Measurements from ENCODE around the gene TRUB2. TPM values are rescaled to one million over a fixed set of nuclear protein-coding genes. Genes with fewer than 3 reads are reported as not detected.

Gene TRUB2
- total and polyA plus RNA-seq, 2 of the 8 experiments (the other 6 are each of a cell fraction or from before 2014, with no cell fraction given) = 20.7 to 37.8 TPM

DNA sequence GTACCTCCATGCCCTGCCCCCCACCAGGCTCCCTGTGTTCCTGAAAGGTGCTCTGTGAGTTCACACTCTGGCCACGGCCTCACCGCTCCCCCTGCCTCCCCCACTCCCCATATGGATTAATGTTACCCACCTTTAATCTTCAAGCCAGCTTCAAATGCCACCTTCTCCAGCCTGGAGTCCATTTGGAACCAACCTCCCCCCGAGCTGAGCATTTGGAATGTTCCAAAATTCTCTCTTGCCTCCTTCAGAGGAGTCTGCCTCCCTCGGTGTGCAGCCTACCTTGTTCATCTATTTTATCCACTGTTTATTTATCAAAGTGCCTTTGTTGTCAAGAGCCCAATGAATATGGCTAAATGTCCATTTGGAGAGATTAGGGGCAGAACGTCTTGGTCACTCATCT lies 50.7 kb downstream of the TRUB2 start:
- Histone ChIP-seq H3K9me3 (ENCODE audit: insufficient read depth in 2 of 2, low read depth in 1 of 2, low read length in 1 of 2) (no peaks in the 10 kb centered on the region), H3K23me2 (ENCODE audit: low read depth, low read length) (peaks cover 5% of the 10 kb centered on the region), H3K14ac (ENCODE audit: insufficient read length) (no peak overlapping the region), H3K18ac (ENCODE audit: extremely low read depth, low read length) (no peak overlapping the region), H4K8ac (ENCODE audit: extremely low read depth, insufficient read depth, low read length) (no peak overlapping the region), H4K20me1 (replicated peaks in 1 of 2; ENCODE audit: control insufficient read depth in 1 of 2, insufficient read depth in 2 of 2, low read length in 2 of 2) (peaks cover 0 to 2% of the 10 kb centered on the region in 2 experiments), H3K23ac (ENCODE audit: insufficient read length) (no peak overlapping the region), H3K79me2 (ENCODE audit: control insufficient read depth in 1 of 2, insufficient read depth in 2 of 2, low read length in 2 of 2) (peaks cover 0 to 8% of the 10 kb centered on the region in 2 experiments; a peak in 1 of 4 replicates), H3K56ac (replicated peaks; ENCODE audit: insufficient read length, low read depth, low read length) (no peak overlapping the region), H3K4me3 (ENCODE audit: extremely low read depth in 1 of 4, insufficient read depth in 2 of 4, low read depth in 3 of 4, low read length in 4 of 4) (no peak overlapping the region), H2AFZ (ENCODE audit: low read length) (no peak overlapping the region), H3K36me3 (ENCODE audit: control insufficient read depth in 2 of 4, insufficient read depth in 4 of 4, low read length in 3 of 4) (peaks cover 0 to 21% (median 9%) of the 10 kb centered on the region in 4 experiments; a peak in 6 of 8 replicates), H3K27ac (ENCODE audit: low read depth, low read length) (no peak overlapping the region), H3K9ac (replicated peaks in 1 of 4; ENCODE audit: extremely low read depth in 1 of 4, low read depth in 3 of 4, low read length in 3 of 4) (no peak overlapping the region), H3K4me1 (replicated peaks in 1 of 4; ENCODE audit: control insufficient read depth in 3 of 4, insufficient read depth in 4 of 4, low read length in 3 of 4) (peaks cover 0 to 4% (median 0%) of the 10 kb centered on the region in 4 experiments; a peak in 2 of 7 replicates), H3K27me3 (replicated peaks in 1 of 4; ENCODE audit: control insufficient read depth in 3 of 4, extremely low read depth in 1 of 4, insufficient read depth in 3 of 4, low read length in 3 of 4) (peaks cover 0 to 3% (median 0%) of the 10 kb centered on the region in 4 experiments; a peak in 1 of 7 replicates), H4K91ac (replicated peaks; ENCODE audit: insufficient read length, low read length) (no peak overlapping the region), H3K4ac (replicated peaks; ENCODE audit: insufficient read length, low read depth, low read length) (no peak overlapping the region), H2BK5ac (ENCODE audit: low read depth, low read length) (no peak overlapping the region), H3K4me2 (ENCODE audit: insufficient read depth in 1 of 2, low read depth in 2 of 2, low read length in 2 of 2) (no peak overlapping the region), H2BK20ac (ENCODE audit: low read length) (no peak overlapping the region), H3K79me1 (ENCODE audit: low read depth, low read length) (no peaks in the 10 kb centered on the region), H2BK15ac (ENCODE audit: low read length) (no peak overlapping the region), H2AK5ac (ENCODE audit: low read depth, low read length) (no peak overlapping the region), H2BK120ac (replicated peaks; ENCODE audit: low read depth, low read length) (no peak overlapping the region), H4K5ac (ENCODE audit: insufficient read length, low read depth, low read length) (no peak overlapping the region), H2BK12ac (ENCODE audit: low read depth, low read length) (no peak overlapping the region)
- no peak for DNase-seq (ENCODE audit: low read depth in 1 of 2, low spot score in 2 of 2)
- POLR2A ChIA-PET (ENCODE audit: partially characterized antibody) = no interaction called here
- CTCF ChIA-PET (ENCODE audit: partially characterized antibody) = interaction anchor here (0.6 kb wide), 1 partner anchor 239 kb away, joined by 3 read pairs; no protein-coding TSS in a partner anchor
- FAIRE-seq = no peak
- 85% methylated on average over 5 of the region's 5 CpGs; no CpG with 5 or more reads in 1 of the 2 experiments for WGBS, 2 experiments (ENCODE audit: extremely low coverage in 1 of 2, insufficient coverage in 1 of 2, insufficient read length in 1 of 2, insufficient replicate concordance in 2 of 2, low coverage in 1 of 2, low lambda C conversion rate in 2 of 2, missing lambda C conversion rate in 1 of 2)
- TF ChIP-seq SRF (IDR thresholded peaks at IDR 0.05; ENCODE audit: low read depth, low read length) = no peak
- TF ChIP-seq SIRT6 (IDR thresholded peaks at IDR 0.05; ENCODE audit: low read length) = no peak
- no peak for TF ChIP-seq FOSL1 (IDR thresholded peaks at IDR 0.05; ENCODE audit: insufficient read depth, low read depth, low read length)
- no peak for TF ChIP-seq EZH2 (IDR thresholded peaks at IDR 0.05; ENCODE audit: low read depth, low read length, severe bottlenecking)
- TF ChIP-seq GTF2F1 (IDR thresholded peaks at IDR 0.05; ENCODE audit: borderline replicate concordance, low read depth, low read length) = no peak
- no peak for TF ChIP-seq CHD1 (IDR thresholded peaks at IDR 0.05; ENCODE audit: low read depth, low read length)
- TF ChIP-seq TBP (IDR thresholded peaks at IDR 0.05; ENCODE audit: low read depth, low read length) = no peak
- no peak for TF ChIP-seq RXRA (IDR thresholded peaks at IDR 0.05; ENCODE audit: insufficient read depth, low read depth, low read length)
- no peak for TF ChIP-seq E2F6 (IDR thresholded peaks at IDR 0.05)
- no peak for TF ChIP-seq SIN3A (conservative IDR thresholded peaks at IDR 0.05 in 1 of 2, IDR thresholded peaks at IDR 0.05 in 1 of 2; ENCODE audit: low read depth in 1 of 2, low read length in 2 of 2)
- no peak for TF ChIP-seq BRCA1 (IDR thresholded peaks at IDR 0.05; ENCODE audit: low read depth, low read length)
- no peak for TF ChIP-seq POU5F1 (IDR thresholded peaks at IDR 0.05; ENCODE audit: low read depth, low read length)
- no peak for TF ChIP-seq TAF7 (optimal IDR thresholded peaks at IDR 0.05; ENCODE audit: borderline replicate concordance, low read depth, low read length)
- TF ChIP-seq CHD2 (IDR thresholded peaks at IDR 0.05; ENCODE audit: low read length) = no peak
